PC-3 (cell line): Measurements from ENCODE around the gene RIN2.

Source experiments
- EZH2 ChIP-seq: fragments of 300-600 bp; sonication (generic); IDR thresholded peaks from one replicate; pipeline ENCODE4 v1.6.1; 2017; ENCODE audit warnings: antibody characterized with exemption, mild to moderate bottlenecking, low read length; ENCODE audit not compliant: unreplicated experiment
- TF ChIP-seq, protein P1 (sequence below): fragments of 300-600 bp; sonication (generic); conservative IDR thresholded peaks from 2 replicates; pipeline ENCODE4 v1.5.1; 2017; ENCODE audit warnings: antibody characterized with exemption, low read depth, mild to moderate bottlenecking, low read length

DNA sequence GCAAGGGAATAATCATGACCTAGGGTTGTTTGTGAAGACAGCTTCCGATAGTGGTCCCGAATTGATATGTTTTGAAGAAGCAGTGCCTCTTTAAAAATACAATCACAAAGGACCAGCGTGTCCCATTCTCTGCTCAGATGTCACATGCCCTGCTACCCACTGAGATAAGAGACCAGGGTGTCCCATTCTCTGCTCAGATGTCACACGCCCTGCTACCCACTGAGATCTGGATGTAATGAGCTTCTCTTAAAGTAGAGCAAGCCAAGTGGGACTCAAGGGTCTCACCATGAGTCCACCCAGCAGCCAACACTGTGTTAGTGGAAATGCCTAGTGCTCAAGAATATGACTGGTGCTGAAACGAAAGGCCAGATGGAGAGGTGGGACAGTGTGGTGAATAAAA lies 22.2 kb downstream of the RIN2 start:
- TF ChIP-seq, protein P1, sequence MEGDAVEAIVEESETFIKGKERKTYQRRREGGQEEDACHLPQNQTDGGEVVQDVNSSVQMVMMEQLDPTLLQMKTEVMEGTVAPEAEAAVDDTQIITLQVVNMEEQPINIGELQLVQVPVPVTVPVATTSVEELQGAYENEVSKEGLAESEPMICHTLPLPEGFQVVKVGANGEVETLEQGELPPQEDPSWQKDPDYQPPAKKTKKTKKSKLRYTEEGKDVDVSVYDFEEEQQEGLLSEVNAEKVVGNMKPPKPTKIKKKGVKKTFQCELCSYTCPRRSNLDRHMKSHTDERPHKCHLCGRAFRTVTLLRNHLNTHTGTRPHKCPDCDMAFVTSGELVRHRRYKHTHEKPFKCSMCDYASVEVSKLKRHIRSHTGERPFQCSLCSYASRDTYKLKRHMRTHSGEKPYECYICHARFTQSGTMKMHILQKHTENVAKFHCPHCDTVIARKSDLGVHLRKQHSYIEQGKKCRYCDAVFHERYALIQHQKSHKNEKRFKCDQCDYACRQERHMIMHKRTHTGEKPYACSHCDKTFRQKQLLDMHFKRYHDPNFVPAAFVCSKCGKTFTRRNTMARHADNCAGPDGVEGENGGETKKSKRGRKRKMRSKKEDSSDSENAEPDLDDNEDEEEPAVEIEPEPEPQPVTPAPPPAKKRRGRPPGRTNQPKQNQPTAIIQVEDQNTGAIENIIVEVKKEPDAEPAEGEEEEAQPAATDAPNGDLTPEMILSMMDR = no peak
- TF ChIP-seq EZH2 = no peak
